ENCODE measurements around the gene CAND2. TPM values are rescaled to one million over a fixed set of nuclear protein-coding genes. Genes with fewer than 3 reads are reported as not detected.

The CAND2 gene
- polyA plus RNA-seq, 3 donors: not detected

DNA sequence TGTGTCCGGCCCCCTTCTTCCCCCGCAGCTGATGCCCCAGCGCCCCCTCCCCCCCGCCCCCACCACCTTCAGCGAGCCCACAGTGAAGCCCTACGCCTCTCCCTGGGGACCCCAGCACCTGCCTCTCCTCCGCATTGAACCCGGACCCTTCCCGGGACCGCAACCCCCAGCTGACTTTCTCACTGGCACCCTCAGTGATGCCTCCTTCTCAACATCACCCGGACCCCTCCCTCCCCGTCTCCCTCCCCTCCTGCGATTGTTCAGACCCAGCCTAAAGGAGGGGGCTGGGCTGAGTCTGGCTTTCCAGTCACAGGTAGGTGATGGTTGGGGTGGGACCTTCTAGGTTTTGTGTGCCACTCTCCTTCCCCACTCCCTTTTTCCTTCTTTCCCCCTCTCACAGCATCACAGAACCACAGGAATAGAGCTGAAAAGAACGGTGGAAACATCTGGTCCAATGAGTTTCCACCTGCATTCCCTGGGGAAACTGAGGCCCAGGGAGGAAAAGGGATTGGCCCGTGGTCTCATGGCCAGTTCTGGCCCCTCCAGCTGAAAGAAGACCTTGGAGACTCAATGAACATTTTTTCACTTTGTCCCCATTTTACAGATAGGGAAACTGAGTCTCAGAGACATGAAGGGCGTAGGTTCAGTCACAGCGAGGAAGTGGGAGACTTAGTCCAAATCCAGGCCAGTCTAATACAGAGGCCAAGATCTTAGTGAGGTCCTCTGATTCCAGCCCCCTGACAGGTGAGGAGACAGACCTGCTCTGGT is 828 bp downstream of the CAND2 start:
- H3K9ac ChIP-seq (ENCODE audit: insufficient read depth, low read length, poor library complexity, severe bottlenecking): no peak overlapping the region
- WGBS (ENCODE audit: insufficient coverage): 97% methylated on average over 4 of the region's 17 CpGs
- H3K27me3 ChIP-seq (ENCODE audit: control insufficient read depth in 2 of 2, insufficient read depth in 2 of 2, low read length in 2 of 2): peaks cover 8 to 18% of the 10 kb centered on the region in 2 donors
- Mint-ChIP-seq H3K9me3 (peaks cover 0 to 8% (median 2%) of the 10 kb centered on the region in 7 donors), H3K4me3 (peak overlapping the region in 1 of 2 donors; percentile 87), H3K4me1 (peaks cover 10% of the 10 kb centered on the region), H3K27me3 (ENCODE audit: low read depth in 3 of 3) (peaks cover 25 to 41% (median 36%) of the 10 kb centered on the region in 3 donors), H3K27ac (no peak overlapping the region), H3K36me3 (no peaks in the 10 kb centered on the region)
- no peak overlapping the region for H3K4me3 ChIP-seq (replicated peaks in 1 of 3; ENCODE audit: low read depth in 2 of 3, low read length in 3 of 3)
- intact Hi-C loops (cut with micrococcal nuclease): no loop called here
- peak overlapping the region; percentile 64 for H3K4me2 ChIP-seq (replicated peaks; ENCODE audit: extremely low read depth, low read length, poor library complexity, severe bottlenecking)
- H3K36me3 ChIP-seq (replicated peaks in 1 of 2; ENCODE audit: control insufficient read depth in 1 of 2, insufficient read depth in 2 of 2, low read length in 2 of 2): no peaks in the 10 kb centered on the region
- no peaks in the 10 kb centered on the region for H4K20me1 ChIP-seq (ENCODE audit: insufficient read depth, low read length)
- DNase-seq: no peak
- no peak overlapping the region for H3K27ac ChIP-seq (ENCODE audit: low read depth in 1 of 2, low read length in 2 of 2)
- H3K9me3 ChIP-seq (replicated peaks in 1 of 2; ENCODE audit: control insufficient read depth in 1 of 2, insufficient read depth in 1 of 2, low read length in 2 of 2): no peaks in the 10 kb centered on the region
- no peak for TF ChIP-seq CTCF (IDR thresholded peaks at IDR 0.05)
- peaks cover 8 to 11% of the 10 kb centered on the region in 2 donors for H3K4me1 ChIP-seq (ENCODE audit: control insufficient read depth in 1 of 2, insufficient read depth in 2 of 2, low read length in 2 of 2)
- H3K79me2 ChIP-seq (ENCODE audit: insufficient read depth, low read length): no peaks in the 10 kb centered on the region
- H2AFZ ChIP-seq (ENCODE audit: insufficient read depth, low read depth, low read length, poor library complexity, severe bottlenecking): peak overlapping the region; percentile 79

GRCh38 chr3:12797892-12798558 is 1.5 kb downstream of the CAND2 start:
- no peak overlapping the region for H3K4me2 ChIP-seq (replicated peaks; ENCODE audit: extremely low read depth, low read length, poor library complexity, severe bottlenecking)
- peaks cover 10% of the 10 kb centered on the region for H3K4me1 Mint-ChIP-seq
- no peaks in the 10 kb centered on the region for H3K36me3 ChIP-seq (replicated peaks in 1 of 2; ENCODE audit: control insufficient read depth in 1 of 2, insufficient read depth in 2 of 2, low read length in 2 of 2)
- H3K79me2 ChIP-seq (ENCODE audit: insufficient read depth, low read length): no peaks in the 10 kb centered on the region
- no peak overlapping the region for H2AFZ ChIP-seq (ENCODE audit: insufficient read depth, low read depth, low read length, poor library complexity, severe bottlenecking)
- no peak overlapping the region for H3K4me3 ChIP-seq (replicated peaks in 1 of 3; ENCODE audit: low read depth in 2 of 3, low read length in 3 of 3)
- no peak for TF ChIP-seq CTCF (IDR thresholded peaks at IDR 0.05)
- no peak overlapping the region for H3K9ac ChIP-seq (ENCODE audit: insufficient read depth, low read length, poor library complexity, severe bottlenecking)
- peaks cover 8 to 18% of the 10 kb centered on the region in 2 donors for H3K27me3 ChIP-seq (ENCODE audit: control insufficient read depth in 2 of 2, insufficient read depth in 2 of 2, low read length in 2 of 2)
- WGBS (ENCODE audit: insufficient coverage): 71% methylated on average over 4 of the region's 8 CpGs
- peaks cover 8 to 11% of the 10 kb centered on the region in 2 donors for H3K4me1 ChIP-seq (ENCODE audit: control insufficient read depth in 1 of 2, insufficient read depth in 2 of 2, low read length in 2 of 2)
- intact Hi-C loops (cut with micrococcal nuclease): no loop called here
- peaks cover 24 to 41% (median 36%) of the 10 kb centered on the region in 3 donors for H3K27me3 Mint-ChIP-seq (ENCODE audit: low read depth in 3 of 3)
- no peaks in the 10 kb centered on the region for H4K20me1 ChIP-seq (ENCODE audit: insufficient read depth, low read length)
- no peaks in the 10 kb centered on the region for H3K9me3 ChIP-seq (replicated peaks in 1 of 2; ENCODE audit: control insufficient read depth in 1 of 2, insufficient read depth in 1 of 2, low read length in 2 of 2)
- H3K36me3 Mint-ChIP-seq: no peaks in the 10 kb centered on the region
- peaks cover 0 to 9% (median 2%) of the 10 kb centered on the region in 7 donors for H3K9me3 Mint-ChIP-seq
- DNase-seq: no peak
- H3K4me3 Mint-ChIP-seq: peak overlapping the region in 1 of 2 donors; percentile 55
- no peak overlapping the region for H3K27ac Mint-ChIP-seq
- H3K27ac ChIP-seq (ENCODE audit: low read depth in 1 of 2, low read length in 2 of 2): no peak overlapping the region
